Activated naive CD4-positive, alpha-beta T cell treated with anti-CD3 and anti-CD28 coated beads for 36 hours (primary cell): ENCODE measurements around the gene TRIM51. TPM values are rescaled to one million over a fixed set of nuclear protein-coding genes. Genes with fewer than 3 reads are reported as not detected.
"Not testable (repeated sequence)": the region's sequence is repeated elsewhere in the genome, so short reads cannot be mapped to it uniquely, and the experiment has no call there.

ENCODE experiments used
- CTCF ChIA-PET: fragments of 350-600 bp; sonication (Branson Sonifier 250); formaldehyde crosslinking; loops from one replicate; lab custom pipeline; 2021; ENCODE audit warnings: antibody characterized with exemption; lab: Charles Lee
- DNase-seq: peaks from one replicate; pipeline ENCODE4 v3.0.0-alpha.2; 2020
- H3K27ac Mint-ChIP-seq: one replicate; pipeline ENCODE4 v1.8.0; 2021; ENCODE audit warnings: mild to moderate bottlenecking, mixed read lengths
- H3K27me3 Mint-ChIP-seq: one replicate; pipeline ENCODE4 v1.8.0; 2021; ENCODE audit warnings: low read depth, mixed read lengths
- H3K36me3 Mint-ChIP-seq: one replicate; pipeline ENCODE4 v1.8.0; 2021; ENCODE audit warnings: low read depth, mixed read lengths
- H3K4me1 Mint-ChIP-seq: one replicate; pipeline ENCODE4 v1.8.0; 2021; ENCODE audit warnings: low read depth, mixed read lengths
- H3K4me3 Mint-ChIP-seq: one replicate; pipeline ENCODE4 v1.8.0; 2021; ENCODE audit warnings: mild to moderate bottlenecking, moderate library complexity, mixed read lengths
- H3K9me3 Mint-ChIP-seq: one replicate; pipeline ENCODE4 v1.8.0; 2021; ENCODE audit warnings: mixed read lengths
- intact Hi-C: fragments of 100-400 bp; cut with micrococcal nuclease; formaldehyde crosslinking; loops from one replicate; pipeline ENCODE4 v1.15.1; 2023
- total RNA-seq, 2 experiments: library from RNA; stranded (reverse); gene quantifications; one replicate each; pipeline ENCODE4 v1.2.3, GENCODE V29; 2021

The TRIM51 gene, protein sequence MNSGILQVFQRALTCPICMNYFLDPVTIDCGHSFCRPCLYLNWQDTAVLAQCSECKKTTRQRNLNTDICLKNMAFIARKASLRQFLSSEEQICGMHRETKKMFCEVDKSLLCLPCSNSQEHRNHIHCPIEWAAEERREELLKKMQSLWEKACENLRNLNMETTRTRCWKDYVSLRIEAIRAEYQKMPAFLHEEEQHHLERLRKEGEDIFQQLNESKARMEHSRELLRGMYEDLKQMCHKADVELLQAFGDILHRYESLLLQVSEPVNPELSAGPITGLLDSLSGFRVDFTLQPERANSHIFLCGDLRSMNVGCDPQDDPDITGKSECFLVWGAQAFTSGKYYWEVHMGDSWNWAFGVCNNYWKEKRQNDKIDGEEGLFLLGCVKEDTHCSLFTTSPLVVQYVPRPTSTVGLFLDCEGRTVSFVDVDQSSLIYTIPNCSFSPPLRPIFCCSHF
- not detected for total RNA-seq

DNA sequence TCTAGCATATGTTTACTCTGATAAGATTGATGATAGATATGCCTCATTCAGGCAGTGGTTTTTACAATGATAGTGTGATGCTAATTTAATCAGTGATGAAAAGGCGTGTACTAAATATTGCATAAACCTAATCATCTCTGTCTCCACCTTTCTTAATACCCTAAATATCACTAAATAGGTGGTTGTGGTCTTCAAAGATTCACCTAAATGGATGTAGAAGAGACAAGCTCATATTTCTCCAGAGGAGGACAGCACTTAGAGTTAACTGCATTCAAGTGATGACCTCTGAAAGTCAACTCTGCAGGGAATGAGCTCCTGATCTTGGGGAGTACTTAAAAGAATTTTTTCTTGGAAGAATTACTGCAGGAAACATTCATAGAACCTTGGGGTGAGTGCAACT lies at the start of gene TRIM51:
Gene TRIM51, plus strand, starts transcription at position 301 of the 400 bp plus-strand sequence. CDS start 2,132 bp downstream, outside the sequence.
- H3K4me1 Mint-ChIP-seq, H3K9me3 Mint-ChIP-seq, DNase-seq, H3K27ac Mint-ChIP-seq, CTCF ChIA-PET, H3K27me3 Mint-ChIP-seq, H3K36me3 Mint-ChIP-seq, intact Hi-C loops, H3K4me3 Mint-ChIP-seq: not testable (repeated sequence)

DNA sequence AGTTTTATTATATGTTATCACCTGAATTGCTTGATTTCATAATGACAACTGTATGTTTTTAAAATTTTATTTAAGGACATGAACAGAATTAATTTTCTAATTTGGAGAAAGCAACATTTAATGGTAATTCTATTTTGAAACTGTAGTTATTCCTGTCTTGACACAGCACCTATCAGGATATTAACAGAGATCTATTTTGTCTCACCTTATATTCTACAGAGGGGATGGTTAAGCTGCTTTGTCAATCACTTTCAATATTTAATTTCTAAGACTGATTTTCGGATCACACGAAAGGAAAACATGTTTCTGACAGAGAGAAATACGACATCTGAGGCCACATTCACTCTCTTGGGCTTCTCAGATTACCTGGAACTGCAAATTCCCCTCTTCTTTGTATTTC lies 44.6 kb upstream of the TRIM51 start, which contains the start of gene OR5D16:
Gene OR5D16, plus strand, starts transcription at position 301 of the 400 bp plus-strand sequence. Its CDS starts 0 bp downstream, at position 301.
- Mint-ChIP-seq H3K27ac (no peak within 1 kb of the TSS), H3K36me3 (no peaks in the 10 kb centered on the region), H3K4me1 (no peaks in the 10 kb centered on the region), H3K9me3 (peaks cover 14% of the 10 kb centered on the region), H3K27me3 (no peaks in the 10 kb centered on the region), H3K4me3 (no peak within 1 kb of the TSS)
- intact Hi-C loops, result no loop called here
- no peak for DNase-seq
- CTCF ChIA-PET, result no interaction called here

DNA sequence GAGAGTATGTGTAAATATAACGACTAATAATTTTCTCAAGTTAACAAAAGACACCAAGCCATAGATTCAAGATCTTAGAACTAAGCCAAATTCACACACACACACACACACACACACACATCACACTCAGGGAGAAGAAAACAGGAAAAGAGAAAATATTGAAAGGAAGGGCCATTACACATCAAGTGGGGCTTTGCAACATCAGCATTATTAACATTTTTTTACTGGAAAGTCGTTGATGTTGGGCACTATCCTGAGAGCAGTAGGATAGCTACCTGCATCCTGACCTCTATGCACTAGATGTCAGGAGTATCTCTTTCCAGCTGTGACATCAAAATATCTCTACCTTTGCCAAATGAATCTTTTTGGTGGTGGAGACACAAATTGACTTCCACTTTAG lies 35.6 kb upstream of the TRIM51 start:
- Mint-ChIP-seq H3K9me3 (peaks cover 2% of the 10 kb centered on the region), H3K4me1 (no peaks in the 10 kb centered on the region), H3K27me3 (no peaks in the 10 kb centered on the region), H3K4me3 (no peak overlapping the region), H3K36me3 (no peaks in the 10 kb centered on the region), H3K27ac (no peak overlapping the region)
- CTCF ChIA-PET, result no interaction called here
- DNase-seq, result no peak
- intact Hi-C loops, result no loop called here

DNA sequence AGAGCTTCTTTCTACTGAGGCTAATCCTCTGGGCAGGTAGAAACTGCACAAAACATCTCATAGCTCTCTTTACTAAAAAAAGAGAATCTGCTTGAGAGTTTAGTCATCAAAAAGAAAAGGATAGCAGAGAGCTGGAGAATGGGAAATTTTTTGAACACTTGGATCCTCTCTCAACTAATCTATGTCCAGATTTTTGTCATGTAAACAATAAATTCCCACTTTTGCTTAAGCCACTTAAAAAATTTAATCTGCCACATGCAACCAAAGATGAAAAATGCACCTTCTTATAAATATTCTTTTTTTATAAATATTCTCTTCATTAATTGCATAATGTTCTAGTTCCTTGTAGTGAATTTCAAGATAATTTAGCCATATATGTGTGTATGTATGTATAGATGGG lies 34.1 kb upstream of the TRIM51 start:
- no peaks in the 10 kb centered on the region for H3K36me3 Mint-ChIP-seq
- intact Hi-C loops, result no loop called here
- H3K4me1 Mint-ChIP-seq, result no peaks in the 10 kb centered on the region
- H3K9me3 Mint-ChIP-seq, result peaks cover 4% of the 10 kb centered on the region
- H3K4me3 Mint-ChIP-seq, result no peak overlapping the region
- no peak overlapping the region for H3K27ac Mint-ChIP-seq
- CTCF ChIA-PET, result no interaction called here
- H3K27me3 Mint-ChIP-seq, result no peaks in the 10 kb centered on the region
- no peak for DNase-seq

DNA sequence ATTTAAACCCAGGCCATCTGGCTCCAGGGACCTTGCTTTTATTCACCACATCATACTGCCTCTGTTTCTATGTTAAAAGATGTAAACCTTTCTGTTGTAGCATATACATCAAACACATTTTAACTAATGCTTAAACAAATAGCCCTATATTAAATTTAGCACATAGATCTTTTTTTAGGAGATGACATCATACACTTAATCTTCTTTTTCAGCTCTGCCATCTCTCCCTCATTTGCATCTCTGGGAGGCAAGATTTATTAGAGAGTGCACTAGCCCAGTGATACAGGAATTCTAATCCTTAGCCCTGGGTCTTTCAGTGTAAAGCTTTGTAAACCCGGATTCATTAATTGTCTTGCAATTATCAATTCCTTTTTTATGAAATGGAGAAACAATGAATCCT lies 31.0 kb upstream of the TRIM51 start:
- no peak overlapping the region for H3K4me3 Mint-ChIP-seq
- H3K36me3 Mint-ChIP-seq, result no peaks in the 10 kb centered on the region
- H3K4me1 Mint-ChIP-seq, result no peaks in the 10 kb centered on the region
- CTCF ChIA-PET, result no interaction called here
- peaks cover 8% of the 10 kb centered on the region for H3K9me3 Mint-ChIP-seq
- H3K27ac Mint-ChIP-seq, result no peak overlapping the region
- no peaks in the 10 kb centered on the region for H3K27me3 Mint-ChIP-seq
- no peak for DNase-seq
- intact Hi-C loops, result no loop called here

DNA sequence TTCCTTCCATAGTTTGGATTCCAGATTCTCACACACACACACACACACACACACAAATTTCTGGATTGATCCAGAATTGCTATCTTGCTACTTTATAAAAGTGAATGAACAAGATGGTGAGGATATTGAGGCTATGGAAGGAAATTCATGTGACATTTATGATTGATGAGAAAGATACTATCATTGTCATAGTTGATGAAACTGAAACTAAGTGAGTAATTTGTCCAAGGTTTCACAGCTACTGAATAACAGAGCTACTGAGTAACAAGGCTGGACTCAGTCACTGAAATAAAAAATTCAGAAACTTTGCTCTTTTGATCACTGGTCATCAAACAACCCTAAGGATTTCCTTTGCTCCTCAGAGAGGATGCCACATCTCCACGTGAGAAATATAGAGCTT lies 28.4 kb upstream of the TRIM51 start:
- Mint-ChIP-seq H3K27me3 (no peaks in the 10 kb centered on the region), H3K9me3 (peaks cover 9% of the 10 kb centered on the region), H3K36me3 (no peaks in the 10 kb centered on the region), H3K4me1 (no peaks in the 10 kb centered on the region), H3K27ac (no peak overlapping the region), H3K4me3 (no peak overlapping the region)
- intact Hi-C loops, result no loop called here
- no peak for DNase-seq
- CTCF ChIA-PET, result no interaction called here

DNA sequence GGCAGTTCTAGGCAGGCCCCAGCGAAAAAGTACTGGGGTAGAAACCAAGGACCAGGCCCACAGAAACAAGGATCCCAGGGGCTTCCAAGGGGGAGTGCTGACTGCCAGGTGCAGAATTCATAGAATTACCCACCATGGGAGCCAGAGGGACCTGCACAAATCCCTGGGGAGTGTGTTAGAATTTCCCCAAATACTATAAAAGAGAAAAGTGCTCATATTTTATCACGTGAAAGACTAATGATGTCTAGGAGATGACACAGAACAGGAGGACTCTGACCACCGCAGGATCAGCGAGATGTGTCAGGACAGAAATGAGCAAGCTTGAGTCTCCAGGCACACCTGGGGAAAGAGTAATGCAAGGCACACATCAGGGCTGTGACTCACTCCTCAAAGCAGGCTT lies 15.7 kb upstream of the TRIM51 start:
- CTCF ChIA-PET, result not testable (repeated sequence)

DNA sequence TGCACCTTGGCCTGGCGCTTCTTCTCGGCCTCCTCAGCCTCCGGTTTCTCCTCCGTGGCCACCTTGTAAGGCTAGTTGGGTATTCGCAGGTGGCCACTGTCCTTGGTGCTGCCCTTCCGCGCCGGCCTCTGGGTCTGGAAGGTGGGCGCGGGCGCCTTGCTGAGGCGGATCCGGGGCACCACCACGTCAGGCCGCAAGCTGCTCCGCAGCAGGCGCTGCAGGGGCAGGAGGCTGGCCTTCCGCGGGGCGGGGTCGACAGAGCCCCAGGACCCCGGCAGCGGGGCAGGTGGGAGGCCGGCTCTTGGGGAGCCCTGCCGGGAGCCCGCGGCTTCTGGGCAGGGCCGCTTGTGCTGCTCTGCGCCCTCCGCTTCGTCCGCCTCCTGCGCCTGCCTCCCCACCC lies 10.4 kb upstream of the TRIM51 start:
- H3K9me3 Mint-ChIP-seq, H3K36me3 Mint-ChIP-seq, H3K27ac Mint-ChIP-seq, intact Hi-C loops, H3K4me3 Mint-ChIP-seq, H3K27me3 Mint-ChIP-seq, DNase-seq, H3K4me1 Mint-ChIP-seq: not testable (repeated sequence)
- CTCF ChIA-PET, result interaction anchor here (0.6 kb wide), 1 partner anchor 397 kb away, joined by 3 read pairs; no protein-coding TSS in a partner anchor

More for the DNA sequence above, 15.7 kb upstream of the TRIM51 start:
- DNase-seq, H3K27ac Mint-ChIP-seq, H3K9me3 Mint-ChIP-seq, H3K36me3 Mint-ChIP-seq, H3K4me3 Mint-ChIP-seq, H3K27me3 Mint-ChIP-seq, intact Hi-C loops, H3K4me1 Mint-ChIP-seq: not testable (repeated sequence)

DNA sequence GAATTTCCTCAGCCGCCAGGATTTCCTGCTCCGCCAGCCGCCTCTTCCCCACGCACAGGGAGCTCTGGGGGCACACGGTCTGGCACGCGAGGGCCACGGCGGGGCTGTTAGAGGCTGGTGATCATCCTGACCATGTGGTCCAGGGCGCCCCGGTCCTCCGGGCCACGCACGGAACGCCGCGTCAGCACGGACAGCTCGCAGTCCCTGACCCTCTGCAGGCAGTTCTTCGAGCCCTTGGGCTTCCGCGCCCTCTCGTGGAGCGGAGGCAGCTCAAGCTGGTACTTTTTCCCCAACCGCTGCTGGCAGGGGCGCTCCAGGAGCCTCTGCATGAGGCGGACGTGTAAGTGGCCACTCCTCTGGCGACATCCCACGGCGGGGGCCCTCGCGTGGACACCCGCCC lies 10.0 kb upstream of the TRIM51 start:
- H3K27me3 Mint-ChIP-seq, H3K4me3 Mint-ChIP-seq, H3K27ac Mint-ChIP-seq, intact Hi-C loops, H3K36me3 Mint-ChIP-seq, H3K4me1 Mint-ChIP-seq, DNase-seq, H3K9me3 Mint-ChIP-seq: not testable (repeated sequence)
- CTCF ChIA-PET, result interaction anchor here (0.6 kb wide), 1 partner anchor 397 kb away, joined by 3 read pairs; no protein-coding TSS in a partner anchor

DNA sequence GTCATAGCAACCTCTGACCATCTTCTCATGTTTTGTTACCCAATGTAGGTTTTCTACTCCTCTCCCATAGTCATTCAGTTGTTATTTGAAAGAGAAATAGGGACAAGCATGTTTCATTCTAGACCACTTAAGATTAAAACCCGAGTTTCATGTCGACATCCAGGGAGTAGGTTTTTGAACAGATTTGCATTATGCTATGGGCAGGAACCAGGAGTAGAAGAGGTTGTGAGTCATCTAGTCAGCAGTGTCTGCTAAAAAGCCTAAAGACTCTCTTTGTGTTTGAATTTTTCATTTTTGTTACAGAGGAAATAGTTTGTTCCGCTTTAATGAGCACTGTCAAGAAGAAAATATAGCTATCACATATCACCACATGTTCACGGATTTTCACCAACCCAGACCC lies 1.9 kb downstream of the TRIM51 start:
- H3K36me3 Mint-ChIP-seq, intact Hi-C loops, H3K27me3 Mint-ChIP-seq, H3K9me3 Mint-ChIP-seq, CTCF ChIA-PET, H3K27ac Mint-ChIP-seq, H3K4me1 Mint-ChIP-seq, DNase-seq, H3K4me3 Mint-ChIP-seq: not testable (repeated sequence)

DNA sequence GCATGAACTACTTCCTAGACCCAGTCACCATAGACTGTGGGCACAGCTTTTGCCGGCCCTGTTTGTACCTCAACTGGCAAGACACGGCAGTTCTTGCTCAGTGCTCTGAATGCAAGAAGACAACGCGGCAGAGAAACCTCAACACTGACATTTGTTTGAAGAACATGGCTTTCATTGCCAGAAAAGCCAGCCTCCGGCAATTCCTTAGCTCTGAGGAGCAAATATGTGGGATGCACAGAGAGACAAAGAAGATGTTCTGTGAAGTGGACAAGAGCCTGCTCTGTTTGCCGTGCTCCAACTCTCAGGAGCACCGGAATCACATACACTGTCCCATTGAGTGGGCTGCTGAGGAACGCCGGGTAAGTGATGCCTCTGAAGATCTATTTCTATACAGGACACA lies 2.4 kb downstream of the TRIM51 start:
- H3K27ac Mint-ChIP-seq, H3K36me3 Mint-ChIP-seq, H3K27me3 Mint-ChIP-seq, CTCF ChIA-PET, intact Hi-C loops, H3K9me3 Mint-ChIP-seq, H3K4me3 Mint-ChIP-seq, DNase-seq, H3K4me1 Mint-ChIP-seq: not testable (repeated sequence)

DNA sequence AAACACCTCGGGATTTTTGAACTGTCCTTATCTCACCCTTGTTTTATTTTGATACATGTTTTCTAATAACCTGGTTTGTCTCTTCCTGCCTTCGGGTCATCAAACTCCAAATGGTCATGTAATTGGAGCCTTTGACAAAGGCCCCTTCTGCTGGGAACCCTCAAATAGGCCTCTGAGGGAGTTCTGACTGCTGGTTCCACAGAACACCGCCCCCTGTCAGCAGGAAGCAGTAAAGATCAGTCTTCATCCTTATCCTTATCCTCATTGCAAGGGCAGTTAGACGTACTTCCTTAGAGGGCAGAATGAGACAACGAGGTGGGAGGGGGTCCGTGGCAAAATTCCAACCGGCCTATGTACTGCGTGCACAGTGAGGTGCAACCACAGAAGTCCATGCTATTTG lies 12.1 kb downstream of the TRIM51 start:
- Mint-ChIP-seq H3K4me1 (no peaks in the 10 kb centered on the region), H3K9me3 (peaks cover 3% of the 10 kb centered on the region), H3K36me3 (no peaks in the 10 kb centered on the region), H3K27ac (no peak overlapping the region), H3K4me3 (no peak overlapping the region), H3K27me3 (no peaks in the 10 kb centered on the region)
- CTCF ChIA-PET, result no interaction called here
- DNase-seq, result no peak
- intact Hi-C loops, result no loop called here

DNA sequence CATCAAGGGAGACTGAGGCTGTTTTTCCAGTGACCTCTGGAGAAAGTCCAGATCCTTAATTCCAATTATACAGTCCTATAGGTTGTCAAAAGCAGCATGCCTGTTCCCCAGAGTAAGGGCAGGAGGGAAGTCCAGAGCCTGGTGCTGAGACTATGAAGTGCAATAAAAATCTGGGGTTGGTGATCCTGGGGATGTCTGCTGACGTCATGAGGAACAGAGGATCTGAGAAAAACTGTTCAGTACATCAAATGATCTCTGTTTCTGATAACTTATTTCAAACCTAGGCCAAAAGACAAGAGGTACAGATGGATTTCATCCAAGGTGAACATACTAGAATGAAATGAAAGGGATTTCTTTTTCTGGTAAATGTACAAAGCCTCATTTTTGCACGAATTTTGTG lies 19.2 kb downstream of the TRIM51 start:
- intact Hi-C loops, result no loop called here
- Mint-ChIP-seq H3K36me3 (no peaks in the 10 kb centered on the region), H3K4me1 (no peaks in the 10 kb centered on the region), H3K4me3 (no peak overlapping the region), H3K27ac (no peak overlapping the region), H3K27me3 (no peaks in the 10 kb centered on the region), H3K9me3 (peaks cover 3% of the 10 kb centered on the region)
- CTCF ChIA-PET, result no interaction called here
- DNase-seq, result no peak
